Anterior cingulate cortex (tissue), 58 donors: ENCODE measurements around the gene PARD3.

Source experiments
- DNase-seq, 58 donors: peaks; one replicate each; lab custom pipeline; 2025; lab: John Stamatoyannopoulos, UW

PARD3 gene

DNA sequence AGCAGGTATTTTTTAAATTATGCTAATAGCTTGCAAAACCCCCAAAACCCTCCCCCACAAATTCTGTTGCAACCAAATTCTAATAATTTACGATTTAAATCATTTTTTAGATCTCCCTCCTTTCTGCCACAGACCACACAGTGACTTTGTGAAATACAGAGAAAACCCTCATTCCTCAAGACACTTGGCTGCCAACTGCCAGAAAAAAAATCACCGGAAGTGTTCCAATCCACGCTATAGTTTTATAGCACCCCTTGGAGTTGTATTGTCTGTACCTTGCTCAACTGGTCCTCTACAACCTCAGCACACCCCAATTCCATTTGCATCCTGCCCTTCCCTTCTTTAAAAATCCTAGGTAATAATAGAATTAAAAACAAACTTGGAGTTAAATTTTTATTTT lies 560.1 kb downstream of the PARD3 start:
- no peak for DNase-seq

GRCh38 chr10:34254596-34254995 lies 560.5 kb downstream of the PARD3 start:
- DNase-seq: no peak

DNA sequence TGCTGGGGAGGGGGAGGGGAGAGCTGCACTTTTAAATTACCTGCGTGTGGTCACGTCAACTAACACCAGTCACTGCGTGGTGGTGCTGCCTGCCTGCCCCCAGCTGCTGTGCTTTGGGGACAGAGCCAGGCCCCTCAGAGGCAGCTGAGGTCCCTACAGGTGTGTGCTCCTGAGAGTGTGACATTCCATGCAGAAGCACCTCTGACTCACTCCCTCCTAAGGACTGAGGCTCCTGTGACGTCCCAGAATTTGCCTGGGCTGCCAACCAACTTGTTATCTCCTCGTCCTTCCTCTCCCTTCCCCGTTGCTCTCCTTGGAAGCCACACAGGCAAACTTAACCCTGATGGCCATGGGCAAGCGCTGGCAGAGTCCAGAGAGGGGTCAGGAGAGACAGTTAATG lies 563.0 kb downstream of the PARD3 start:
- DNase-seq: no peak

DNA sequence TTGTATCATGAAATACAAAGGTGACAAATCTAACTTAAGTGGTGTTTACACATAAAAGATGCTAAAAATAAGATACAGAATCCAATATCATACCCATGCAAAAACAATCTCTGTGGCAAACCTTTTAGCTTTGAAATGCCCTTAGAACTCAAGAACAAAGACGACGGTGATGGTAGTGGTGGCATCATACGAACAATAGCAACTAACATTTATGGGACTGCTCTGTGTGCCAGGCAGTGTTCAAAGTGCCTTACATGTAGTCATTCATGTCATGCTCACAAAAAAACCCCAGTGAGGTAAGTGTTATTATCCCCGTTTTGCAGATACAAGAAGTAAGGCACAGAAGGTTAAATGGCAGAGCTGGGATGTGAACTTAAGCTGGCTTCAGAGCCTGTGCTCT lies 563.9 kb downstream of the PARD3 start:
- DNase-seq: no peak

- no peak for DNase-seq
These were observed 564.4 kb downstream of the PARD3 start for GRCh38 chr10:34250722-34251121.

GRCh38 chr10:34249634-34250033 lies 565.5 kb downstream of the PARD3 start:
- peak in 1 of 58 donors; percentile 0 for DNase-seq

DNA sequence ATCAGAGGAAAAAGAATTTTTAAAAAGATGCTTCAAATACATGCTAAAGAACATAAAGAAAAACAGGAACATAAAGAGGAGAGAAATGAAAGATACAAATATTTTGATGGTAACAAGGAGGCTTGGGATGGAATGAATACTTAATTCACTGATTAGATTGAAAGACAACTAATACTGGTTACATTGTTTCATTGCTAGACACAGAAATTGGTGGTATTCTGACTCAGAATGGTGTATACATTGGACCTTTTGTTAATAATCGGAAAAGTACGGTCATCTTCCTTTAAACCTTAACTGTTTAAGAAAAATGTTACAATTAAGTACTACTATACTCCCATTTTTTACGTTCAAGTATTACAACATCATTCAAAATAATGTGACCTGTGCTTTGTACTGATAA lies 567.5 kb downstream of the PARD3 start:
- DNase-seq: no peak

DNA sequence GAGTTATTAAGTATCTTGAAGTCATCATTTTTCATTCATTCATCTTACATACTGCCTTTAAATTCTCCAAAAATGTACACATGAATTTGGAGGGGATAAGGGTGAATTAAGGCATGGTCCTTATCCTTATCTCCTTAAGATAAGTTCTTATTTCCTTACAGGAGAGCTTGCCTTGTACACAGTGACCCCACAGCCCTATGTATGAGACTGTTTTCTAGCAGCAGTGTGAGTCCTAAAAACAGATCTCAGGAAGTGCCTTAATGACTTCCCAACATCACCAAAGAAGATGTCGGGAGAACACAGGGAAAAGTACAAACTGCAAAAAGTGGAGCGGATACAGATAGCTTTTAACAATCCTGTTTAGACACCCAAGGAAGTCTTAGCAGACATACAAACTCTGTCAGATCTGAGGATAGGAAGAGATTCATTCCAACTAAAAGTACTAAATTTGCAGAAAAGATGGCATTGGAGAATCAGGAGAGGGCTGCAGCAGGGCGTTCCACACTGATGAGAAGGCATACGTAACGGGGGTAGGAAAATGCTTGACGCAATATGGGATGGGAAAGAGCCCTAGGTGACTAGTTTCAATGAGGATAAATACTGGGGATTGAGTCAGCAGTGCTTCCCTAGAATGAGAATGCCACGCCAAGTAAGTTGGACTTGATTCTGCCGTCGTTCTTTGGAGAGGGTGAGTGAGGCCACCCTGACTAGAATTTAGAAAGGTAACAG lies 570.2 kb downstream of the PARD3 start:
- no peak for DNase-seq

DNA sequence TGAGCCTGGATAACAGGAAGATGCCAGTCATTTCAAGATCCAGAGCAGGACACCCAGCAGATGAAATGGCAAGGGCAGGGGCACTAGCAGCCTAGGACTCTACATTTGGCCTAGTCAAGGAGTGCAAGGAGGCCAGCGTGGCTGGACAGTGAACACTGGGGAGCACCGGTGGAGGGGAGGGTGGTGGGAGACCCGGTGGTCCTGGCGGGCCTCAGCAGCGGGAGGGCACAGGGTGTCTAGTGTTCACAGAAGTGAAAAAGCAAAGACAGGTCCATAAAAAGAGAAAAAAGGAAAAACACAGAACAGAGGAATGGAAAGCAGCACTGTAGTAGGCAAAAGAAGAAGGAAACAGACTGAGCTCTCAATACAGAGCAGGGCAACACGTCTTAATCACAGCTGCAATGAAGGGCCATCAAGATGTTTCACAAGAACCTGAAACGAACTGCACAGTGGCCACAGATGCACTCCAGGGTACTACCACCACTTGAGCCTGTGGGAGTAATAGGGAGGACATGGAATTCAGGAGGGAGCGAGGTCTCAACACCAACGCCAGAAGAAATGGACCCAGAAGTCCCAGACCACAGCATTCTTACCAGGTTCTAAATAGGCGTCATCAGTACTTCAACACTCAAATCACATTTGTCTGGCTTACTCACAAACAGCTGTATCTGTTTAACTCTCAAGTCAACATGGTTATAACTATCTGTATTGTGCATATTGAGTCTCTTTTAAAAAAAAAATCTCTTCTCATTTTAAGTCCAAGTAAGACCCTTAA lies 573.7 kb downstream of the PARD3 start:
- no peak for DNase-seq

DNA sequence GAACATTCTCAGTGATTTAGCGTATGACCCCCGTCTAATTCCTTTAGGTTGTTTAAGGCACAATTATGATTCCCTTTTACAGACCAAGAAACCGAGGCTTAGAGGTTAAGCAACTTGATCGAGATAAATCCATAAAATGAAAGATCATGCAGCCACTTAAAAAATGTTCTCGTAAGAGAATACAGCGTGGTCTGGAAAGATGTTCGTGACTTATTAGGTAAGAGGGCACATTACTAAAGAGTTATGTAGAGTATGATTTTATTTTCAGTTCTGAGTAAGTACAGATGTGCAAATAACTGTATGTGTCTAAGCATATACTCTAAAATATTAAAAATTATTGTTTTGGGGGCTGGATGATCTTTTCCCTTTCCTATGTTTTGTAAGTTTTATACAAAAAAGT lies 575.1 kb downstream of the PARD3 start:
- no peak for DNase-seq

DNA sequence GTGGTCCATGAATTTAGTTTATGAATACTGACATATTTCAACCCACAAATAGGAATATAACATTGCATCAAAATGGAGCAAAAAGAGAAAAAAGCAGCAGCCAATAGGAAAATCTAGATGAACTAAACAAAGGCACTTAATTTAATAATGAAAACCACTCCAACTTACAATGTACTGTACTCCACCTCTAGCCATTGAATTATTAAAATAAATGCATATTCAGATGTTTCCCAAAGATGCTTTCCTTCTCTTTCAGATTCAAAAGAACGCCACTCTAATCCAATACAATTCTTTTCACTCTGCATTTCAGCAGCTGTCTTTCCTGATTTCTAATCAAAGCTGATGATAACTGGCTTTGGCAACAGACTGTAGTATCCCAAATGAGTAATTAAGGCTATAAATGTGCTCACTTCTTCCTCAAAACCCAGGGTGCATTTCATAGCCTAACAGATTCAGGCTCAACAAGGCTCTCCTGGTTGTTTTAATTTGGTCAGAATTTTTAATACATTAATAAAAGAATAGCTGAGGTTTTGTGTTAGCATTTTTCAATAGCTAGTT lies 577.1 kb downstream of the PARD3 start:
- DNase-seq: no peak

- no peak for DNase-seq
These were observed 578.2 kb downstream of the PARD3 start for GRCh38 chr10:34236931-34237330.

GRCh38 chr10:34235164-34235832 lies 579.8 kb downstream of the PARD3 start:
- no peak for DNase-seq

GRCh38 chr10:34232481-34232880 lies 582.6 kb downstream of the PARD3 start:
- DNase-seq: no peak

DNA sequence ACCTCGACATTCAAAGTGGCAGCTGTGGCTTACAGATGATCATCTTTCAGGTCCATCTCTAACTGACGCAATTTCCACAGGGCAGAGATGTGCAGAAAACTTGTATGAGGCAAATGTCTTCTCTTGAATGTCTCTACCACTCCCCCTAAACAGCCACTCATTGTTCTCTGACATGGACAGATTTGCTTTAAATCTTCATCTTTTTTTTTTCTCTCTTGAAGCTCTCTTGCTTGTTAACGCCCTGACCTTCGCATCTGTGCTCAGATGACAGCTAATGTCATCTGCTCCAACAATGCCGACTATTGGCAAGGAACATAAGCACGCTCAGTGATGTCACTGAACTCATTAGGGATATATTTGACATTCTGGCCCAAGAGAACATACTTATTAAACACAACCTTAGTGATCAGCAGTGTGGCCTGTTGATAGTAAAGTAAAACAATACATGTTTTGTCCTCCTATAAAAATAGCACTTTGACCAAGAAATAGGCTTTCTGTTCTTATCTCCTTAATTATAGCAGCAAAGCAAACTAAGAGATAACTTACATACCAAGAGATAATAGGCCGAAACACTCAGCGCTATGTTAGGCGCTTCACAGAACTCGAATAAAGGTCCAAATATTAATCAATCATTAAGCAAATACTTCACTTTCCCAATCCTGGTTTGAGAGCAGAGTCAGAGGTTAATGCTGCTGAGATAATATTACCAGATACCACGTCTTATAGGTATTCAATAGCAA lies 583.5 kb downstream of the PARD3 start:
- DNase-seq: no peak

GRCh38 chr10:34229917-34230316 lies 585.2 kb downstream of the PARD3 start:
- no peak for DNase-seq

- no peak for DNase-seq
These were observed 587.0 kb downstream of the PARD3 start for GRCh38 chr10:34228066-34228465.

GRCh38 chr10:34224639-34225038 lies 590.5 kb downstream of the PARD3 start:
- no peak for DNase-seq

- DNase-seq: no peak
These were observed 591.4 kb downstream of the PARD3 start for GRCh38 chr10:34223658-34224057.

DNA sequence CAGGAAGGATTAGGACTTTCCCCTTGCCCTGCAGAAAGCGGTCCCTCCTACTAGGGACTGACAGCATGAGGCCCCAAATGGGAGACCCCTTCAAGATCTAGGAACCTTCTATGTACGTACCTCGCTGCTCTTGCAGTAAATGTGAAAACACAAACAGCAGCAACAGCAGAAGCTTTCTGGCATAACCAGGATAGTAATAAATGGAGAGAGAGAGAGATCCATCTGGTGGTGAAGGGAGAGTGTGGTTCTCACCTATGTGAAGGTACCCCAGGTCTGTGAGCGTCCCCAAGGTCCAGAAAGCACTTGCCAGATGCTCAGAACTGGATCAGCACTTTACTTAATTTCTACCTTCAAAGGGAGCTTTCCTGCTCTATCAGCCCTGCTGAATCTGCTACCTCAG lies 592.7 kb downstream of the PARD3 start:
- DNase-seq: no peak
